Activated T-cell treated with anti-CD3 and anti-CD28 coated beads, Interleukin-2, amount 50 U/mL, for 4 hours (primary cell): ENCODE measurements around the gene FBXO24. TPM values are rescaled to one million over a fixed set of nuclear protein-coding genes. Genes with fewer than 3 reads are reported as not detected.

Experiments used
- ATAC-seq, 2 donors: fragments of 200-7000 bp; cut with Tn5 transposase; one replicate each; pipeline ENCODE4 v1.10.0; 2021
- DNase-seq: peaks from one replicate; pipeline ENCODE4 v3.0.0-alpha.2; 2020
- H3K27me3 Mint-ChIP-seq: one replicate; pipeline ENCODE4 v1.8.0; 2021; ENCODE audit warnings: low read depth, mixed read lengths
- H3K36me3 Mint-ChIP-seq: one replicate; pipeline ENCODE4 v1.8.0; 2022; ENCODE audit warnings: mixed read lengths; ENCODE audit not compliant: insufficient read depth
- H3K4me1 Mint-ChIP-seq: one replicate; pipeline ENCODE4 v1.8.0; 2021; ENCODE audit warnings: low read depth, mixed read lengths
- H3K4me3 Mint-ChIP-seq: one replicate; pipeline ENCODE4 v1.8.0; 2021; ENCODE audit warnings: mild to moderate bottlenecking, moderate library complexity, mixed read lengths
- H3K9me3 Mint-ChIP-seq: one replicate; pipeline ENCODE4 v1.8.0; 2021; ENCODE audit warnings: mixed read lengths
- total RNA-seq, 3 donors: library from RNA; stranded (reverse); gene quantifications; one replicate each; pipeline ENCODE4 v1.2.1, GENCODE V29; 2021

FBXO24 gene
- total RNA-seq, 3 donors from 2014 or later, result 0.14 to 0.40 (median 0.34) TPM

GRCh38 chr7:100604976-100605911 lies 19.1 kb downstream of the FBXO24 start:
- peak; percentile 17 to 31 for ATAC-seq

GRCh38 chr7:100606313-100606712 lies 20.2 kb downstream of the FBXO24 start:
- Mint-ChIP-seq H3K27me3 (no peaks in the 10 kb centered on the region), H3K4me1 (peaks cover 15% of the 10 kb centered on the region), H3K9me3 (no peaks in the 10 kb centered on the region), H3K36me3 (no peaks in the 10 kb centered on the region), H3K4me3 (no peak overlapping the region)
- DNase-seq, result no peak
- no peak for ATAC-seq

More at GRCh38 chr7:100604976-100605911, 19.1 kb downstream of the FBXO24 start:
- DNase-seq, result no peak
- Mint-ChIP-seq H3K27me3 (no peaks in the 10 kb centered on the region), H3K4me3 (peak overlapping the region; percentile 76), H3K36me3 (no peaks in the 10 kb centered on the region), H3K9me3 (no peaks in the 10 kb centered on the region), H3K4me1 (peaks cover 15% of the 10 kb centered on the region)

DNA sequence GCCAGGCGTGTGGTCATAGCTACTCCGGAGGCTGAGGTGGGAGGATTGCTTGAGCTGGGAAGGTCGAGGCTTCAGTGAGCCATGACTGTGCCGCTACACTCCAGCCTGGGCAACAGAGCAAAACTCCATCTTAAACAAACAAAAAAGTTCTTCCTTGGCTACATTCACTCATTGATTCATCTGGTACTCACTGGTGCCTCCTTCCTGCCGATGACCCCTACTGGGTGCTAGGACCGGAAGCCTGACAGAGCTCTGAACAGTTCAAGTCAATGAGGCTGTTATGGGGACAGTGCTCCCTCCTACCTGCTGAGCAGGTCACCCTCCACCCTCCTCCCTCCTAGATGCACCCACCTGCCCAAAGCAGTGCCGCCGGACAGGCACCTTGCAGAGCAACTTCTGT lies 21.0 kb downstream of the FBXO24 start:
- H3K9me3 Mint-ChIP-seq, result no peaks in the 10 kb centered on the region
- DNase-seq, result no peak
- peaks cover 15% of the 10 kb centered on the region for H3K4me1 Mint-ChIP-seq
- no peaks in the 10 kb centered on the region for H3K27me3 Mint-ChIP-seq
- H3K4me3 Mint-ChIP-seq, result peak overlapping the region; percentile 16
- no peak for ATAC-seq
- H3K36me3 Mint-ChIP-seq, result no peaks in the 10 kb centered on the region

DNA sequence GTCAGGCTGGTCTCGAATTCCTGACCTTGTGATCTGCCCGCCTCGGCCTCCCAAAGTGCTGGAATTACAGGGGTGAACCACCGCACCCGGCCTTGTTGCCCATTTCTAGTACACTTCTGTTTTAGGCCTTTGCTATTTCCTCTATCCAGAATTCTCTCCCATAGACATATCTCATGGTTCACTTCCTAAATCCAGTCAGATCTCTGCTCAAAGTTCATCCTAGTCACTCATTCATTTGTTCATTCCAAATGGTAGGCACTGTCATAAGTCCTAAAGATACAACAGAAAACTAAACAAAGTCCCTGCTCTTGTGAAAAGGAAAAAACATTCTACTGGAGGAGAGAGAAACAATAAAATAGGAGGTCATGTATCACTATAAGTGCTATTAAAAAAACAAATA lies 23.8 kb downstream of the FBXO24 start:
- Mint-ChIP-seq H3K9me3 (no peaks in the 10 kb centered on the region), H3K4me1 (peaks cover 20% of the 10 kb centered on the region), H3K27me3 (no peaks in the 10 kb centered on the region), H3K36me3 (peaks cover 2% of the 10 kb centered on the region), H3K4me3 (peak overlapping the region; percentile 2)
- DNase-seq (no peak), ATAC-seq (no peak)

DNA sequence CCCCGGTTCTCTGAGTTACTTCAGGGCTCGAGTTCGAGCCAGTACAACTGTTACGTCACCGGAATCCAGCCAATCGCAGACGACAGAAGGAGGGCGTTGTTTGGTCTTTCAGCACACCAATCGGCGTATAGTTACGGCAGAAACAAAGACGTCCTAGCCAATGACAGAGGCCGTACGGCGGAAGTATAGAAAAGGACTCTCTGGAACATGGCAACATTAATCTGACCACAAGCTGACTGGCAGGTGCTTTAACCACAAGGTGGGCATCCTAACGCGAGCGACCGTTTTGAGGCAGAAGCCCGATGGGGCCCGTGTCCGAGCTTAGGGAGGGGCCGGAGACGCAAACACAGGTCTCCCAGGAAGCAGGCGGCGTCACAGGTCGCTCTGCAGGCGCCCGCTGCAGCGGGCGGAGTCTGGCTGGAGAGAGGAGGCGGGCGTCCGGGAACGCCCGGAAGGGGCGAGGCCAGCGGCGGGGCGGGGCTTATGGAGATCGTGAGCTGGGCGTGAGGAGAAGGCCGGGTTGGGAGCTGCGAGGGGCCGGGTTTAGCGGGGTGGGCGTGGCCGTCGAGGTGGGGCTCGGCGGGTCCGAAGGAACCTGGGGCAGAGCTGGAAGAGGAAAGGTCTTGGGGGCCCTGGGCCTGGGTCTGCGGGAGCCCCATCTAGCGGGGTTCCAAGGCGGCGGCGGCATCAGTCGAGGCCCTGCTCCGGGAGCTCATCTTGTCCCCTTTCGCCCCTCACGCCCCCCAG lies 26.0 kb downstream of the FBXO24 start, which contains the start of gene MOSPD3:
MOSPD3 (plus strand) TSS at position 558 of the 747 bp plus-strand sequence. CDS start 252 bp downstream, outside the sequence.
- Mint-ChIP-seq H3K27me3 (no peaks in the 10 kb centered on the region), H3K4me1 (peaks cover 14% of the 10 kb centered on the region), H3K9me3 (no peaks in the 10 kb centered on the region), H3K36me3 (peaks cover 2% of the 10 kb centered on the region), H3K4me3 (peak within 1 kb of the TSS; percentile 95)
- DNase-seq, result peak; percentile 98
- ATAC-seq, result peak; percentile 94 to 97

- H3K4me1 Mint-ChIP-seq, result peaks cover 14% of the 10 kb centered on the region
- DNase-seq (peak; percentile 21), ATAC-seq (no peak)
- peaks cover 2% of the 10 kb centered on the region for H3K36me3 Mint-ChIP-seq
- peak overlapping the region; percentile 95 for H3K4me3 Mint-ChIP-seq
- no peaks in the 10 kb centered on the region for H3K27me3 Mint-ChIP-seq
- H3K9me3 Mint-ChIP-seq, result no peaks in the 10 kb centered on the region
Observed at GRCh38 chr7:100612730-100613390, 26.7 kb downstream of the FBXO24 start.

- no peak for DNase-seq
- Mint-ChIP-seq H3K27me3 (no peaks in the 10 kb centered on the region), H3K36me3 (peaks cover 2% of the 10 kb centered on the region), H3K4me1 (peaks cover 14% of the 10 kb centered on the region), H3K9me3 (no peaks in the 10 kb centered on the region), H3K4me3 (peak overlapping the region; percentile 81)
- no peak for ATAC-seq
Observed at GRCh38 chr7:100613412-100614175, 27.5 kb downstream of the FBXO24 start.

GRCh38 chr7:100614308-100614861 lies 28.3 kb downstream of the FBXO24 start:
- no peaks in the 10 kb centered on the region for H3K27me3 Mint-ChIP-seq
- no peak overlapping the region for H3K4me3 Mint-ChIP-seq
- no peaks in the 10 kb centered on the region for H3K9me3 Mint-ChIP-seq
- H3K36me3 Mint-ChIP-seq, result peaks cover 2% of the 10 kb centered on the region
- ATAC-seq, result no peak
- H3K4me1 Mint-ChIP-seq, result peaks cover 14% of the 10 kb centered on the region
- no peak for DNase-seq

- DNase-seq, result no peak
- H3K36me3 Mint-ChIP-seq, result peaks cover 5% of the 10 kb centered on the region
- H3K9me3 Mint-ChIP-seq, result no peaks in the 10 kb centered on the region
- H3K4me1 Mint-ChIP-seq, result peaks cover 6% of the 10 kb centered on the region
- H3K27me3 Mint-ChIP-seq, result no peaks in the 10 kb centered on the region
- no peak overlapping the region for H3K4me3 Mint-ChIP-seq
- ATAC-seq, result no peak
Observed at GRCh38 chr7:100620239-100620638, 34.1 kb downstream of the FBXO24 start.

- ATAC-seq (no peak), DNase-seq (no peak)
- H3K27me3 Mint-ChIP-seq, result no peaks in the 10 kb centered on the region
- H3K9me3 Mint-ChIP-seq, result no peaks in the 10 kb centered on the region
- H3K36me3 Mint-ChIP-seq, result peaks cover 5% of the 10 kb centered on the region
- no peak overlapping the region for H3K4me3 Mint-ChIP-seq
- H3K4me1 Mint-ChIP-seq, result peaks cover 8% of the 10 kb centered on the region
Observed at GRCh38 chr7:100620804-100621203, 34.7 kb downstream of the FBXO24 start.

- Mint-ChIP-seq H3K27me3 (no peaks in the 10 kb centered on the region), H3K4me1 (peaks cover 12% of the 10 kb centered on the region), H3K9me3 (no peaks in the 10 kb centered on the region), H3K36me3 (peaks cover 5% of the 10 kb centered on the region), H3K4me3 (no peak overlapping the region)
- DNase-seq, result no peak
- ATAC-seq, result no peak
Observed at GRCh38 chr7:100621554-100621953, 35.4 kb downstream of the FBXO24 start.

DNA sequence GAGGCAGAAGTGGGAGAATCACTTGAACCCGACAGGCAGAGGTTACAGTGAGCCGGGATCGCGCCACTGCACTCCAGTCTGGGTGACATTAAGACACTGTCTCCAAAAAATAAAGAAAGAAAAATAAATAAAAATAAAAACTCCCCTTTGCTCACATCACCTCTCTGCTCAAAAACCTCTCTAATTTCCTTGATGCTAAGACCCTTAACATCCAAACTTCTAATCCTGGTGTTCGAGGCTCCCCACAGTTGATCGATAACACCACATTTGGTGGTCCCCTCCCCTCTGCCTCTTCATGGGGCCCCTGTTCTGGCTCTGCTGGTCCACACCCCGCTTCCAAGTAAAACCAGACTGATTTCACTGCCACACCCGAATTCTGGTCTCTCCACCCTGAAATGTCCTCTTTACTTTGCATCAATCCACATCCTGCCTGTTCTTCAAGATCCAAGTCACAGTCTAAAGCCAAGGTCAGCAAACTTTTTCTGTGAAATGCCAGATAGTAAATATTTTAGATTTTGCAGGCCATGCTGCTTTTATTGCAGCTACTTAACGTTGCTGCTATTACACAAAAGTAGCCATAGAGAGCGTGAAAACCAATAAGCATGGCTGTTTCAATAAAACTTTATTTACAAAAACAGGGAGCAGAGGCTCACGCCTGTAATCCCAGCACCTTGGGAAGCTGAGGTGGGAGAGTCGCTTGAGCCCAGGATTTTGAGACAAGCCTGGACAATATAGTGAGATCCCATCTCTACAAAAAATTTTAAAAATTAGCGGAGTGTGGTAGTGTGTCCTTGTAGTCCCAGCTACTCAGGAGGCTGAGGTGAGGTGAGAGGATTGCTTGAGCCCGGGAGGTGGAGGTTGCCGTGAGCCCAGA lies 38.1 kb downstream of the FBXO24 start:
- Mint-ChIP-seq H3K9me3 (no peaks in the 10 kb centered on the region), H3K36me3 (peaks cover 5% of the 10 kb centered on the region), H3K27me3 (no peaks in the 10 kb centered on the region), H3K4me3 (no peak overlapping the region), H3K4me1 (peaks cover 16% of the 10 kb centered on the region)
- DNase-seq (no peak), ATAC-seq (no peak)

DNA sequence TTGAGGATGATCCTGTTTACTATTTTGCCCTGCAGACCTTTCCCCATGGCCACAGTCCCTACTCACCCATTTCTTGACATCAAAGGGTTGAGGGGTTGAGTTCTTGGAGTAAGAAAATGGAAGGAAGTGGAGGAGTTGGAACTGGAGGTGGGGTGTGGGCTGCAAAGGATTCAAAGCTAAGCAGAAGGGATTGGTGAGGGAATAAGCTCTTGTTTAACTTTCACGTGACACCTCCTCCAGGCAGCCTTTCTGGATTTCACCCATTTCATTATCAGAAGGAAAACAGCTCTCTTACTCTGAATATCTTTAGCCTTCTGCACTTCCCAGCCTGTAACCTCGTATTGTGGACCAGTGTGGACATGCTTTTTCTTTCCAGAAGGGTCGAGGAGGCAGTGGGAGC lies 39.9 kb downstream of the FBXO24 start:
- ATAC-seq (no peak), DNase-seq (no peak)
- Mint-ChIP-seq H3K4me1 (peaks cover 20% of the 10 kb centered on the region), H3K36me3 (peaks cover 1% of the 10 kb centered on the region), H3K4me3 (peak overlapping the region; percentile 71), H3K9me3 (no peaks in the 10 kb centered on the region), H3K27me3 (no peaks in the 10 kb centered on the region)
